NCI-H146 (cell line): ENCODE data around the gene GOPC.

ENCODE experiments used
- DNase-seq: peaks from one replicate; lab custom pipeline; 2025; lab: John Stamatoyannopoulos, UW

The GOPC gene

GRCh38 chr6:117514655-117515054, 87.7 kb downstream of the GOPC start:
- DNase-seq, result no peak

DNA sequence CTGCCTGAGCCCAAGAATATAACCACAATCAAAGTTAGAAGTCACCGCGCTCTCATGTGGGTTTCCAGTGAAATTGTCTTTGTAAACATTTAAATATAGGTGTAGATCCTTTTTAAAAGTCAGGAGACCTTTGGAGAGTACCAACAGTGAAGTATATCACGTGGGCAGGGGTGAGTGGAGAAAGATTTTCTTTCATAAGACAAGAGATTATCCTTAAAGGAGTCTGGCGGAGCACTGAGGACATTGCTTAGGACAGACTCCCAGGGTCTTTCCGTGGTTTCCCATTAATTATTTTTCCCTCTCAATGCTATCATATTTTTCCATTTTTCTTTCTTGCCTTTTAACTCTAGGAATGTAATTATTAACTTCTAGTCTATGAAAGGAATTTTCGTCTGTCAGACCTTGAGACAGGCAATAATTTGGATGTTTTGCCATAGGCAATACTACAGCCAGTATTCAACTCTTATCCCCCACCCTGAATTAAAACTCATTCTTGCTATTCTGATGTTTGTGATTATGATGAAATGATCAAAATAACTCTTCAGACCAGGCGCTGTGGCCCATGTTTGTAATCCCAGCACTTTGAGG, 88.4 kb downstream of the GOPC start:
- no peak for DNase-seq

GRCh38 chr6:117512987-117513573, 89.2 kb downstream of the GOPC start:
- no peak for DNase-seq

DNA sequence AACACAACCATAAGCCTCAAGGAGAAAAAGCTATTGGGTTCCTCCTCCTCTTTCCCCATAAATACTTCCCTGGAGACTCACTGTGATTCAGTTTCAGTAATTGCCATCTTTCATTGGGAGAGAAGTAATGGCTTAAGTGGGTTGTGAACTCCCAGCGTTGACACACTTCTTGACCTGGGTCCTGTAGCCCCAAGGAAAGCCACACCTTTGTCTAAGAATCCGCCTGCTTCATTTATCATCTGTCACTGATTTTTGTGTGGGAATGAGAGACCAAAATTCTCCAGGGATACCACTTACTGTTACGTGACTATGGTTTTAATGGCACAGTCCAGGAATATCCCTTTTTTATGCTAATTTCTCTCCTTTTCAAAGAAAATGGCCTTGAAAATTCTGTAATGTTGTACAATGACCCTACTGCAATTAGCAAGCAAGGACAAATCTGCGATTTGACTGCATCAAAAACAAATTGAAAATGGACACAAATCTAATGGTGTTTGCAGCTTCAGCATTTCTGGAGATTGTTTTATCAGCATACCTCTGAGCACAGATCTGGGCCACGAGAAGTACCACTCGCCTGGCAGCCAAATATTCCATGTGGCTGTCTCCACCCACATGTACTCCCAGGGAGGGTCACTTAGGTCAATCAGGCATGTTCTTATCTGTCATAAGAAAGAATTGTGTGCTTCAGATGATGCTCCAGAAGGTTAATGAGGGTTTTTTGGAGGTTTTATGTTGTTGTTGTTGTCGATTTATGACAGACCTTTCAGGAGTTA, 90.1 kb downstream of the GOPC start:
- no peak for DNase-seq
